Measurements from ENCODE around the gene XPO4. TPM values are rescaled to one million over a fixed set of nuclear protein-coding genes. Genes with fewer than 3 reads are reported as not detected.

XPO4 gene
- total and polyA plus RNA-seq, 2 of the 13 experiments (the other 11 are each of a cell fraction or from before 2014, with no cell fraction given) = 8.4 to 24.8 TPM

GRCh38 chr13:20808874-20809273 is 93.7 kb downstream of the XPO4 start:
- Histone ChIP-seq H3K27me3 (ENCODE audit: control insufficient read depth in 1 of 2, insufficient read depth in 2 of 2, low read length in 2 of 2) (no peaks in the 10 kb centered on the region), H3K27ac (ENCODE audit: extremely low read length, insufficient read depth, low read length) (no peak overlapping the region), H3K4me3 (replicated peaks in 1 of 3; ENCODE audit: insufficient read depth in 1 of 3, low read depth in 2 of 3, low read length in 3 of 3) (no peak overlapping the region), H3K9me3 (ENCODE audit: low read length) (no peaks in the 10 kb centered on the region), H4K20me1 (ENCODE audit: insufficient read depth, low read length) (no peaks in the 10 kb centered on the region), H3K9ac (ENCODE audit: insufficient read depth, low read depth, low read length) (no peak overlapping the region), H3K4me2 (ENCODE audit: low read depth, low read length) (no peak overlapping the region), H2AFZ (ENCODE audit: low read length) (no peak overlapping the region), H3K4me1 (ENCODE audit: insufficient read depth, low read length) (no peaks in the 10 kb centered on the region), H3K79me2 (ENCODE audit: insufficient read depth, low read length) (no peaks in the 10 kb centered on the region), H3K36me3 (replicated peaks in 1 of 2; ENCODE audit: control insufficient read depth in 1 of 2, insufficient read depth in 2 of 2, low read length in 2 of 2) (peaks cover 3 to 44% of the 10 kb centered on the region in 2 experiments; a peak in 4 of 5 replicates)
- no peak for TF ChIP-seq ZNF496 (CRISPR knock-in tag; IDR thresholded peaks at IDR 0.05; ENCODE audit: insufficient replicate concordance)
- TF ChIP-seq POLR2AphosphoS5 (IDR thresholded peaks at IDR 0.05; ENCODE audit: low read depth, low read length) = no peak
- DNase-seq (ENCODE audit: low spot score) = no peak
- intact Hi-C loops (cut with micrococcal nuclease; ENCODE audit: unreplicated experiment) = no loop called here
- no peak for FAIRE-seq
- BruUV-seq (replicated peaks) = no TSS peak
- ATAC-seq = no peak
- in situ Hi-C loops (cut with HindIII; ENCODE audit: extremely low pct_ligation_motif_present, low pct_unique_long_range_greater_than_20kb) = no loop called here
- ChIA-PET CTCF (ENCODE audit: low intra/inter-chr PET ratio, low total read pairs) (no interaction called here), POLR2A (no interaction called here)
- WGBS (ENCODE audit: low lambda C conversion rate) = 94% methylated on average over 4 of the region's 4 CpGs

GRCh38 chr13:20803180-20803965 is 99.2 kb downstream of the XPO4 start:
- no peaks in the 10 kb centered on the region for H3K27me3 ChIP-seq (ENCODE audit: control insufficient read depth in 1 of 2, insufficient read depth in 2 of 2, low read length in 2 of 2)
- no peak overlapping the region for H2AFZ ChIP-seq (ENCODE audit: low read length)
- no peak overlapping the region for H3K4me2 ChIP-seq (ENCODE audit: low read depth, low read length)
- ATAC-seq = no peak
- no peak overlapping the region for H3K27ac ChIP-seq (ENCODE audit: extremely low read length, insufficient read depth, low read length)
- no peaks in the 10 kb centered on the region for H4K20me1 ChIP-seq (ENCODE audit: insufficient read depth, low read length)
- intact Hi-C loops (cut with micrococcal nuclease; ENCODE audit: unreplicated experiment) = no loop called here
- FAIRE-seq = no peak
- POLR2A ChIA-PET = no interaction called here
- no peak overlapping the region for H3K9ac ChIP-seq (ENCODE audit: insufficient read depth, low read depth, low read length)
- no peaks in the 10 kb centered on the region for H3K4me1 ChIP-seq (ENCODE audit: insufficient read depth, low read length)
- no peak for DNase-seq (ENCODE audit: low spot score)
- BruUV-seq (replicated peaks) = no TSS peak
- 96% methylated on average over 3 of the region's 3 CpGs for WGBS (ENCODE audit: low lambda C conversion rate)
- no peaks in the 10 kb centered on the region for H3K9me3 ChIP-seq (ENCODE audit: low read length)
- TF ChIP-seq, protein P1, sequence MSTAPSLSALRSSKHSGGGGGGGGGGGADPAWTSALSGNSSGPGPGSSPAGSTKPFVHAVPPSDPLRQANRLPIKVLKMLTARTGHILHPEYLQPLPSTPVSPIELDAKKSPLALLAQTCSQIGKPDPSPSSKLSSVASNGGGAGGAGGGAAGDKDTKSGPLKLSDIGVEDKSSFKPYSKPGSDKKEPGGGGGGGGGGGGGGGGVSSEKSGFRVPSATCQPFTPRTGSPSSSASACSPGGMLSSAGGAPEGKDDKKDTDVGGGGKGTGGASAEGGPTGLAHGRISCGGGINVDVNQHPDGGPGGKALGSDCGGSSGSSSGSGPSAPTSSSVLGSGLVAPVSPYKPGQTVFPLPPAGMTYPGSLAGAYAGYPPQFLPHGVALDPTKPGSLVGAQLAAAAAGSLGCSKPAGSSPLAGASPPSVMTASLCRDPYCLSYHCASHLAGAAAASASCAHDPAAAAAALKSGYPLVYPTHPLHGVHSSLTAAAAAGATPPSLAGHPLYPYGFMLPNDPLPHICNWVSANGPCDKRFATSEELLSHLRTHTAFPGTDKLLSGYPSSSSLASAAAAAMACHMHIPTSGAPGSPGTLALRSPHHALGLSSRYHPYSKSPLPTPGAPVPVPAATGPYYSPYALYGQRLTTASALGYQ (CRISPR knock-in tag; IDR thresholded peaks at IDR 0.05) = no peak
- no peak for TF ChIP-seq SMAD1 (CRISPR knock-in tag; IDR thresholded peaks at IDR 0.05; ENCODE audit: borderline replicate concordance, low read depth)
- TF ChIP-seq ZNF576 (CRISPR knock-in tag; IDR thresholded peaks at IDR 0.05) = no peak
- TF ChIP-seq ZNF597 (CRISPR knock-in tag; IDR thresholded peaks at IDR 0.05) = no peak
- no peak for TF ChIP-seq TBP (CRISPR knock-in tag; IDR thresholded peaks at IDR 0.05)
- TF ChIP-seq ZNF878 (CRISPR knock-in tag; IDR thresholded peaks at IDR 0.05) = no peak
- no peak for TF ChIP-seq ZNF256 (CRISPR knock-in tag; conservative IDR thresholded peaks at IDR 0.05)
- TF ChIP-seq HES4 (CRISPR knock-in tag; IDR thresholded peaks at IDR 0.05; ENCODE audit: borderline replicate concordance) = no peak
- TF ChIP-seq NONO (IDR thresholded peaks at IDR 0.05) = no peak
- TF ChIP-seq NONO (CRISPR knock-in tag; conservative IDR thresholded peaks at IDR 0.05) = no peak
- TF ChIP-seq HOXD1 (CRISPR knock-in tag; IDR thresholded peaks at IDR 0.05) = no peak
- TF ChIP-seq ZSCAN22 (CRISPR knock-in tag; IDR thresholded peaks at IDR 0.05) = no peak
- CTCF ChIA-PET (ENCODE audit: low intra/inter-chr PET ratio, low total read pairs) = no interaction called here
- H3K4me3 ChIP-seq (replicated peaks in 1 of 3; ENCODE audit: insufficient read depth in 1 of 3, low read depth in 2 of 3, low read length in 3 of 3) = no peak overlapping the region
- in situ Hi-C loops (cut with HindIII; ENCODE audit: extremely low pct_ligation_motif_present, low pct_unique_long_range_greater_than_20kb) = no loop called here
- H3K36me3 ChIP-seq (replicated peaks in 1 of 2; ENCODE audit: control insufficient read depth in 1 of 2, insufficient read depth in 2 of 2, low read length in 2 of 2) = peaks cover 1 to 37% of the 10 kb centered on the region in 2 experiments
- no peaks in the 10 kb centered on the region for H3K79me2 ChIP-seq (ENCODE audit: insufficient read depth, low read length)

Measured in HepG2 (cell line).